Activated CD4-positive, alpha-beta T cell treated with anti-CD3 and anti-CD28 coated beads, Interleukin-2, Interleukin-6, amounts not matched to agents 100 ng/mL and 50 ng/mL, durations not matched to agents 16 hours and 8 hours (primary cell): Measurements from ENCODE around the gene ABL1.
"Not testable (repeated sequence)": the region's sequence is repeated elsewhere in the genome, so short reads cannot be mapped to it uniquely, and the experiment has no call there.

ENCODE experiments used
- DNase-seq: peaks from one replicate; pipeline ENCODE4 v3.0.0-alpha.2; 2020

Gene ABL1

GRCh38 chr9:130834371-130835336, at the start of gene ABL1:
Gene ABL1 (plus strand): TSS chr9:130835254. CDS start chr9:130835447, 193 bp downstream.
- DNase-seq = peak; percentile 89

- no peak for DNase-seq
Observed at GRCh38 chr9:130785940-130786508, 49.0 kb upstream of the ABL1 start.

GRCh38 chr9:130786526-130786925, 48.5 kb upstream of the ABL1 start:
- no peak for DNase-seq

GRCh38 chr9:130789747-130790672, 45.0 kb upstream of the ABL1 start:
- no peak for DNase-seq

- DNase-seq = no peak
Observed at GRCh38 chr9:130791303-130791894, 43.7 kb upstream of the ABL1 start.

- no peak for DNase-seq
Observed at GRCh38 chr9:130793589-130793988, 41.5 kb upstream of the ABL1 start.

- DNase-seq = not testable (repeated sequence)
Observed at GRCh38 chr9:130794021-130794420, 41.0 kb upstream of the ABL1 start.

- not testable (repeated sequence) for DNase-seq
Observed at GRCh38 chr9:130794423-130794822, 40.6 kb upstream of the ABL1 start.

GRCh38 chr9:130794923-130795495, 40.0 kb upstream of the ABL1 start:
- no peak for DNase-seq

GRCh38 chr9:130803116-130803515, 31.9 kb upstream of the ABL1 start:
- DNase-seq = not testable (repeated sequence)

GRCh38 chr9:130805510-130806326, 29.3 kb upstream of the ABL1 start:
- peak; percentile 24 for DNase-seq

GRCh38 chr9:130806327-130806716, 28.7 kb upstream of the ABL1 start:
- DNase-seq = no peak

GRCh38 chr9:130810609-130811136, 24.4 kb upstream of the ABL1 start:
- DNase-seq = no peak

- DNase-seq = no peak
Observed at GRCh38 chr9:130815242-130815808, 19.7 kb upstream of the ABL1 start.

GRCh38 chr9:130817914-130818313, 17.1 kb upstream of the ABL1 start:
- DNase-seq = no peak

- DNase-seq = no peak
Observed at GRCh38 chr9:130820135-130820738, 14.8 kb upstream of the ABL1 start.

- no peak for DNase-seq
Observed at GRCh38 chr9:130823435-130823834, 11.6 kb upstream of the ABL1 start.

GRCh38 chr9:130824079-130824478, 11.0 kb upstream of the ABL1 start:
- no peak for DNase-seq

- DNase-seq = no peak
Observed at GRCh38 chr9:130824643-130825350, 10.3 kb upstream of the ABL1 start.

GRCh38 chr9:130825351-130825651, 9.8 kb upstream of the ABL1 start:
- DNase-seq = no peak
